Measurements from ENCODE around the gene CD302.

- TF ChIP-seq HDAC2 (IDR thresholded peaks at IDR 0.05; ENCODE audit: borderline replicate concordance in 1 of 2, low read depth in 2 of 2, low read length in 2 of 2): no peak
- TF ChIP-seq YY1 (IDR thresholded peaks at IDR 0.05; ENCODE audit: low read depth, low read length): no peak
Measured at GRCh38 chr2:159759577-159759976, 38.4 kb downstream of the CD302 start.
